SK-N-SH treated with all-trans-retinoic acid at 6 μM for 48 hours (cell line): ENCODE measurements around the gene FXYD2.
A peak's percentile ranks its signal among the peaks of the same experiment; 100 is the strongest.

Experiments
- ATAC-seq: fragments of 200-7000 bp; cut with Tn5 transposase; 3 replicates; pipeline ENCODE4 v1.9.1; 2020; ENCODE audit warnings: mild to moderate bottlenecking, moderate library complexity
- ARNTL ChIP-seq: fragments of 450-650 bp; formaldehyde crosslinking; IDR thresholded peaks from 2 replicates; pipeline ENCODE4 v1.5.0; 2020; ENCODE audit warnings: low read depth, mild to moderate bottlenecking, moderate library complexity, borderline replicate concordance
- BACH2 ChIP-seq: fragments of 250-450 bp; sonication (Bioruptor Pico); IDR thresholded peaks from 2 replicates; pipeline ENCODE4 v1.9.0; 2021; ENCODE audit warnings: mild to moderate bottlenecking, borderline replicate concordance
- CSDC2 ChIP-seq: fragments of 250-450 bp; sonication (Bioruptor Pico); IDR thresholded peaks from 2 replicates; pipeline ENCODE4 v1.5.0; 2020; ENCODE audit warnings: mild to moderate bottlenecking, moderate library complexity
- ESRRG ChIP-seq: fragments of 250-450 bp; sonication (Bioruptor Pico); IDR thresholded peaks from 2 replicates; pipeline ENCODE4 v1.6.1; 2021; ENCODE audit warnings: mild to moderate bottlenecking
- GLIS3 ChIP-seq: fragments of 250-450 bp; sonication (Bioruptor Pico); IDR thresholded peaks from 2 replicates; pipeline ENCODE4 v1.5.0; 2020; ENCODE audit warnings: mild to moderate bottlenecking, moderate library complexity
- ISL1 ChIP-seq: fragments of 250-450 bp; sonication (Bioruptor Pico); IDR thresholded peaks from 2 replicates; pipeline ENCODE4 v2.1.2; 2022; ENCODE audit warnings: mild to moderate bottlenecking, moderate library complexity
- OSR1 ChIP-seq: fragments of 250-450 bp; sonication (Bioruptor Pico); IDR thresholded peaks from 2 replicates; pipeline ENCODE4 v1.8.0; 2022; ENCODE audit warnings: moderate library complexity, mild to moderate bottlenecking, inconsistent platforms
- PPARA ChIP-seq: fragments of 250-450 bp; sonication (Bioruptor Pico); IDR thresholded peaks from 2 replicates; pipeline ENCODE4 v1.5.0; 2020; ENCODE audit warnings: mild to moderate bottlenecking, borderline replicate concordance
- RARB ChIP-seq: fragments of 250-450 bp; sonication (Bioruptor Pico); IDR thresholded peaks from 2 replicates; pipeline ENCODE4 v1.8.0; 2021; ENCODE audit warnings: mild to moderate bottlenecking, moderate library complexity
- SNAI2 ChIP-seq: fragments of 250-450 bp; sonication (Bioruptor Pico); IDR thresholded peaks from 2 replicates; pipeline ENCODE4 v1.5.0; 2020; ENCODE audit warnings: mild to moderate bottlenecking, moderate library complexity
- TCF4 ChIP-seq: fragments of 250-450 bp; sonication (Bioruptor Pico); IDR thresholded peaks from 2 replicates; pipeline ENCODE4 v1.8.0; 2021; ENCODE audit warnings: mild to moderate bottlenecking, moderate library complexity, borderline replicate concordance
- ZC3H10 ChIP-seq: fragments of 250-450 bp; sonication (Bioruptor Pico); IDR thresholded peaks from 2 replicates; pipeline ENCODE4 v1.5.1; 2021; ENCODE audit warnings: mild to moderate bottlenecking, moderate library complexity
- ZFP3 ChIP-seq: fragments of 250-450 bp; sonication (Bioruptor Pico); IDR thresholded peaks from 2 replicates; pipeline ENCODE4 v1.5.0; 2020; ENCODE audit warnings: mild to moderate bottlenecking, moderate library complexity
- ZFP30 ChIP-seq: fragments of 450-650 bp; formaldehyde crosslinking; IDR thresholded peaks from 2 replicates; pipeline ENCODE4 v1.5.0; 2022; ENCODE audit warnings: mild to moderate bottlenecking, moderate library complexity
- ZNF565 ChIP-seq: fragments of 450-650 bp; formaldehyde crosslinking; conservative IDR thresholded peaks from 2 replicates; pipeline ENCODE4 v1.5.0; 2020; ENCODE audit warnings: low read depth, mild to moderate bottlenecking, moderate library complexity
- ZNF70 ChIP-seq: fragments of 450-650 bp; formaldehyde crosslinking; IDR thresholded peaks from 2 replicates; pipeline ENCODE4 v1.5.0; 2020; ENCODE audit warnings: mild to moderate bottlenecking, moderate library complexity
- ZNF8 ChIP-seq: fragments of 450-650 bp; formaldehyde crosslinking; IDR thresholded peaks from 2 replicates; pipeline ENCODE4 v1.5.0; 2020; ENCODE audit warnings: mild to moderate bottlenecking, moderate library complexity
- TF ChIP-seq, protein P1 (sequence below): fragments of 250-450 bp; sonication (Bioruptor Pico); IDR thresholded peaks from 2 replicates; pipeline ENCODE4 v1.5.1; 2020; ENCODE audit warnings: low read depth, mild to moderate bottlenecking, moderate library complexity
- TF ChIP-seq, protein P2 (sequence below): fragments of 250-450 bp; sonication (Bioruptor Pico); IDR thresholded peaks from 2 replicates; pipeline ENCODE4 v1.5.0; 2020; ENCODE audit warnings: mild to moderate bottlenecking, moderate library complexity
- TF ChIP-seq, protein P3 (sequence below): fragments of 250-450 bp; sonication (Bioruptor Pico); IDR thresholded peaks from 2 replicates; pipeline ENCODE4 v1.8.0; 2020; ENCODE audit warnings: mild to moderate bottlenecking, moderate library complexity, borderline replicate concordance
- TF ChIP-seq, protein P4 (sequence below): fragments of 250-450 bp; sonication (Bioruptor Pico); IDR thresholded peaks from 2 replicates; pipeline ENCODE4 v1.5.1; 2021; ENCODE audit warnings: mild to moderate bottlenecking, moderate library complexity
- TF ChIP-seq, protein P5 (sequence below): fragments of 250-450 bp; sonication (Bioruptor Pico); IDR thresholded peaks from 2 replicates; pipeline ENCODE4 v1.8.0; 2021; ENCODE audit warnings: low read depth, mild to moderate bottlenecking, moderate library complexity, borderline replicate concordance

Gene FXYD2

DNA sequence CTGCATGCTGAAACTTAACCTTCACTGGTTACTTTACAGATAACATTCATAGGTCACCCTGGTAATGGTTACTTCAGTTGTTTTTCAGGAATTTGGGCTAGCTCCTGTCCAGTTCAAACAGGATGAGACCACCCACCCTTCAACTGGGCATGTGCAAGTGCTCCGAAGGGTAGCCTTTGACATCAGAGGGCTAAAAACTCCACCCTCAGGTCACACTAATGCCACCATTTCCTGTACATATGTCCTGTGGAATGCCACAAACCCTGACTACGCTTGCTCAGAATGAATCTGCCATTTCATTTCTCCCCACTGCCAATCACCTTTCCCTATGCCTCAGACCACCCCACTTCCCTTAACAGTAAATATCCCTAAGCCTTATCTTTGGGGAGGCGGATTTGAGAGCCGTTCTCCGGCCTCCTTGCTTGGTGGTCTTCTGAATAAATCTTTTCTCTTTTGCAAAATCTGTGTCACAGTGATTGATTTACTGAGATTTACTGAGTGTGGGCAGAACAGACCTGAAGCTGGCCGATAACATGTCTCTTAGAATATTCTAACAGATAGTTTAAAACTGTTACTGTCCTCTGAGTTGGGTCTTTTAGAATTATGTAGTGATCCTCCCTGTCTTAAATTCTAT lies 25.4 kb upstream of the FXYD2 start:
- TF ChIP-seq RARB (CRISPR knock-in tag): no peak
- no peak for TF ChIP-seq SNAI2 (CRISPR knock-in tag)
- TF ChIP-seq PPARA (CRISPR knock-in tag): no peak
- no peak for TF ChIP-seq ZFP30
- TF ChIP-seq, protein P1, sequence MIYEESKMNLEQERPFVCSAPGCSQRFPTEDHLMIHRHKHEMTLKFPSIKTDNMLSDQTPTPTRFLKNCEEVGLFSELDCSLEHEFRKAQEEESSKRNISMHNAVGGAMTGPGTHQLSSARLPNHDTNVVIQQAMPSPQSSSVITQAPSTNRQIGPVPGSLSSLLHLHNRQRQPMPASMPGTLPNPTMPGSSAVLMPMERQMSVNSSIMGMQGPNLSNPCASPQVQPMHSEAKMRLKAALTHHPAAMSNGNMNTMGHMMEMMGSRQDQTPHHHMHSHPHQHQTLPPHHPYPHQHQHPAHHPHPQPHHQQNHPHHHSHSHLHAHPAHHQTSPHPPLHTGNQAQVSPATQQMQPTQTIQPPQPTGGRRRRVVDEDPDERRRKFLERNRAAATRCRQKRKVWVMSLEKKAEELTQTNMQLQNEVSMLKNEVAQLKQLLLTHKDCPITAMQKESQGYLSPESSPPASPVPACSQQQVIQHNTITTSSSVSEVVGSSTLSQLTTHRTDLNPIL (CRISPR knock-in tag): no peak
- TF ChIP-seq, protein P2, sequence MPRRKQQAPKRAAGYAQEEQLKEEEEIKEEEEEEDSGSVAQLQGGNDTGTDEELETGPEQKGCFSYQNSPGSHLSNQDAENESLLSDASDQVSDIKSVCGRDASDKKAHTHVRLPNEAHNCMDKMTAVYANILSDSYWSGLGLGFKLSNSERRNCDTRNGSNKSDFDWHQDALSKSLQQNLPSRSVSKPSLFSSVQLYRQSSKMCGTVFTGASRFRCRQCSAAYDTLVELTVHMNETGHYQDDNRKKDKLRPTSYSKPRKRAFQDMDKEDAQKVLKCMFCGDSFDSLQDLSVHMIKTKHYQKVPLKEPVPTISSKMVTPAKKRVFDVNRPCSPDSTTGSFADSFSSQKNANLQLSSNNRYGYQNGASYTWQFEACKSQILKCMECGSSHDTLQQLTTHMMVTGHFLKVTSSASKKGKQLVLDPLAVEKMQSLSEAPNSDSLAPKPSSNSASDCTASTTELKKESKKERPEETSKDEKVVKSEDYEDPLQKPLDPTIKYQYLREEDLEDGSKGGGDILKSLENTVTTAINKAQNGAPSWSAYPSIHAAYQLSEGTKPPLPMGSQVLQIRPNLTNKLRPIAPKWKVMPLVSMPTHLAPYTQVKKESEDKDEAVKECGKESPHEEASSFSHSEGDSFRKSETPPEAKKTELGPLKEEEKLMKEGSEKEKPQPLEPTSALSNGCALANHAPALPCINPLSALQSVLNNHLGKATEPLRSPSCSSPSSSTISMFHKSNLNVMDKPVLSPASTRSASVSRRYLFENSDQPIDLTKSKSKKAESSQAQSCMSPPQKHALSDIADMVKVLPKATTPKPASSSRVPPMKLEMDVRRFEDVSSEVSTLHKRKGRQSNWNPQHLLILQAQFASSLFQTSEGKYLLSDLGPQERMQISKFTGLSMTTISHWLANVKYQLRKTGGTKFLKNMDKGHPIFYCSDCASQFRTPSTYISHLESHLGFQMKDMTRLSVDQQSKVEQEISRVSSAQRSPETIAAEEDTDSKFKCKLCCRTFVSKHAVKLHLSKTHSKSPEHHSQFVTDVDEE (CRISPR knock-in tag): no peak
- TF ChIP-seq ZC3H10 (CRISPR knock-in tag): no peak
- TF ChIP-seq, protein P3, sequence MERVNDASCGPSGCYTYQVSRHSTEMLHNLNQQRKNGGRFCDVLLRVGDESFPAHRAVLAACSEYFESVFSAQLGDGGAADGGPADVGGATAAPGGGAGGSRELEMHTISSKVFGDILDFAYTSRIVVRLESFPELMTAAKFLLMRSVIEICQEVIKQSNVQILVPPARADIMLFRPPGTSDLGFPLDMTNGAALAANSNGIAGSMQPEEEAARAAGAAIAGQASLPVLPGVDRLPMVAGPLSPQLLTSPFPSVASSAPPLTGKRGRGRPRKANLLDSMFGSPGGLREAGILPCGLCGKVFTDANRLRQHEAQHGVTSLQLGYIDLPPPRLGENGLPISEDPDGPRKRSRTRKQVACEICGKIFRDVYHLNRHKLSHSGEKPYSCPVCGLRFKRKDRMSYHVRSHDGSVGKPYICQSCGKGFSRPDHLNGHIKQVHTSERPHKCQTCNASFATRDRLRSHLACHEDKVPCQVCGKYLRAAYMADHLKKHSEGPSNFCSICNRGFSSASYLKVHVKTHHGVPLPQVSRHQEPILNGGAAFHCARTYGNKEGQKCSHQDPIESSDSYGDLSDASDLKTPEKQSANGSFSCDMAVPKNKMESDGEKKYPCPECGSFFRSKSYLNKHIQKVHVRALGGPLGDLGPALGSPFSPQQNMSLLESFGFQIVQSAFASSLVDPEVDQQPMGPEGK: no peak
- no peak for TF ChIP-seq ZNF565 (CRISPR knock-in tag)
- TF ChIP-seq GLIS3: no peak
- TF ChIP-seq, protein P4, sequence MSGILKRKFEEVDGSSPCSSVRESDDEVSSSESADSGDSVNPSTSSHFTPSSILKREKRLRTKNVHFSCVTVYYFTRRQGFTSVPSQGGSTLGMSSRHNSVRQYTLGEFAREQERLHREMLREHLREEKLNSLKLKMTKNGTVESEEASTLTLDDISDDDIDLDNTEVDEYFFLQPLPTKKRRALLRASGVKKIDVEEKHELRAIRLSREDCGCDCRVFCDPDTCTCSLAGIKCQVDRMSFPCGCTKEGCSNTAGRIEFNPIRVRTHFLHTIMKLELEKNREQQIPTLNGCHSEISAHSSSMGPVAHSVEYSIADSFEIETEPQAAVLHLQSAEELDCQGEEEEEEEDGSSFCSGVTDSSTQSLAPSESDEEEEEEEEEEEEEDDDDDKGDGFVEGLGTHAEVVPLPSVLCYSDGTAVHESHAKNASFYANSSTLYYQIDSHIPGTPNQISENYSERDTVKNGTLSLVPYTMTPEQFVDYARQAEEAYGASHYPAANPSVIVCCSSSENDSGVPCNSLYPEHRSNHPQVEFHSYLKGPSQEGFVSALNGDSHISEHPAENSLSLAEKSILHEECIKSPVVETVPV (CRISPR knock-in tag): no peak
- no peak for TF ChIP-seq BACH2 (CRISPR knock-in tag)
- no peak for TF ChIP-seq ZNF8
- ATAC-seq: no peak

DNA sequence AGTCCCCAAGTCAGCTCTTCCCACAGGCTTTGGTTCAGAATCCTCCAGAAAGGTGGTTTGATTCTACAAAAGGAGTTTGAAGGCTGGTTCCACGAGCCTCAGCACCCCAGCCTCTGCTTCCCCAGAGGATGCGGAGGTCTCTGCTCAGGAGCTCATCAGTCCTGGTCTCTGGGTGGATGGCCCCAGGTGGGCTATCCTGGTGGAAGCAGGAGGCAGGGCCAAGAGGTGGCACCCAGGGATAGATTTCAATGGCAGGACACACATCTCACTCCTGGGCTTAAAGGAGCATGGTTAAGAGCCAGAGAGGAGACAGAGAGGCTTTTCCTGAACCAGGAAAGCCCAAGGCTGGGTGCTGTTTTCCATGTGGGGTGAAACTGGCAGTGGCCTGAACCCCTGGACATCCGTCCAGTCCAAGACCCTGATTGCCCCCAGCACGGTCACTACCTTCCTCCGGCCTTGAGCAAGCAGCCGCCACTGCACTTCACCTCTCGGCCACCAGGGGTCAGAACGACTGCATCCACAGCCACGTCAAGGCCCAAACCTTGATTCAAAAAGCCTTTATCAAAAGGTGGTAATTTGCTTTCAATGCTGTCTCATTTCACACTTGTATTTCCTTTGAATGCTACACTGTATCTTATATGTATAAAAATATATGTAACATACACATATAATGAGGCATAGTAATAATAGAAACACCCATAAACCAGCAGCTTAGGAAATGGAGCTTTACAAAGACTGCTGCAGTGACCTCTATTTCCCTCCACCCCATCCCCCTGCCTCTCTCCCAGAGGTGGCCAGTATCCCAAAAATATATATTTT lies 19.3 kb upstream of the FXYD2 start:
- peak; percentile 94 for ATAC-seq
- TF ChIP-seq CSDC2 (CRISPR knock-in tag) (no peak), ZNF565 (CRISPR knock-in tag) (no peak), OSR1 (CRISPR knock-in tag) (no peak), ISL1 (CRISPR knock-in tag) (no peak), TCF4 (CRISPR knock-in tag) (no peak), ZNF8 (no peak), BACH2 (CRISPR knock-in tag) (no peak), PPARA (CRISPR knock-in tag) (no peak), RARB (CRISPR knock-in tag) (no peak), ZNF70 (CRISPR knock-in tag) (no peak), ARNTL (CRISPR knock-in tag) (no peak), ESRRG (CRISPR knock-in tag) (no peak), GLIS3 (no peak), ZFP3 (no peak), ZFP30 (no peak)
- TF ChIP-seq, protein P4 (CRISPR knock-in tag): no peak
- TF ChIP-seq, protein P3: no peak
- TF ChIP-seq, protein P5, sequence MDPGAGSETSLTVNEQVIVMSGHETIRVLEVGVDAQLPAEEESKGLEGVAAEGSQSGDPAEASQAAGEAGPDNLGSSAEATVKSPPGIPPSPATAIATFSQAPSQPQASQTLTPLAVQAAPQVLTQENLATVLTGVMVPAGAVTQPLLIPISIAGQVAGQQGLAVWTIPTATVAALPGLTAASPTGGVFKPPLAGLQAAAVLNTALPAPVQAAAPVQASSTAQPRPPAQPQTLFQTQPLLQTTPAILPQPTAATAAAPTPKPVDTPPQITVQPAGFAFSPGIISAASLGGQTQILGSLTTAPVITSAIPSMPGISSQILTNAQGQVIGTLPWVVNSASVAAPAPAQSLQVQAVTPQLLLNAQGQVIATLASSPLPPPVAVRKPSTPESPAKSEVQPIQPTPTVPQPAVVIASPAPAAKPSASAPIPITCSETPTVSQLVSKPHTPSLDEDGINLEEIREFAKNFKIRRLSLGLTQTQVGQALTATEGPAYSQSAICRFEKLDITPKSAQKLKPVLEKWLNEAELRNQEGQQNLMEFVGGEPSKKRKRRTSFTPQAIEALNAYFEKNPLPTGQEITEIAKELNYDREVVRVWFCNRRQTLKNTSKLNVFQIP: no peak
- TF ChIP-seq, protein P2 (CRISPR knock-in tag): no peak
